Activated CD4-positive, alpha-beta T cell treated with anti-CD3 and anti-CD28 coated beads, Interleukin-2, Interleukin-4, amounts not matched to agents 100 ng/mL and 50 ng/mL, durations not matched to agents 16 hours and 8 hours (primary cell): ENCODE data around the gene AHCYL2.
A peak's percentile ranks its signal among the peaks of the same experiment; 100 is the strongest.
"Not testable (repeated sequence)": the region's sequence is repeated elsewhere in the genome, so short reads cannot be mapped to it uniquely, and the experiment has no call there.

Experiments used
- DNase-seq: peaks from one replicate; pipeline ENCODE4 v3.0.0-alpha.2; 2020; ENCODE audit warnings: low spot score

AHCYL2 gene

DNA sequence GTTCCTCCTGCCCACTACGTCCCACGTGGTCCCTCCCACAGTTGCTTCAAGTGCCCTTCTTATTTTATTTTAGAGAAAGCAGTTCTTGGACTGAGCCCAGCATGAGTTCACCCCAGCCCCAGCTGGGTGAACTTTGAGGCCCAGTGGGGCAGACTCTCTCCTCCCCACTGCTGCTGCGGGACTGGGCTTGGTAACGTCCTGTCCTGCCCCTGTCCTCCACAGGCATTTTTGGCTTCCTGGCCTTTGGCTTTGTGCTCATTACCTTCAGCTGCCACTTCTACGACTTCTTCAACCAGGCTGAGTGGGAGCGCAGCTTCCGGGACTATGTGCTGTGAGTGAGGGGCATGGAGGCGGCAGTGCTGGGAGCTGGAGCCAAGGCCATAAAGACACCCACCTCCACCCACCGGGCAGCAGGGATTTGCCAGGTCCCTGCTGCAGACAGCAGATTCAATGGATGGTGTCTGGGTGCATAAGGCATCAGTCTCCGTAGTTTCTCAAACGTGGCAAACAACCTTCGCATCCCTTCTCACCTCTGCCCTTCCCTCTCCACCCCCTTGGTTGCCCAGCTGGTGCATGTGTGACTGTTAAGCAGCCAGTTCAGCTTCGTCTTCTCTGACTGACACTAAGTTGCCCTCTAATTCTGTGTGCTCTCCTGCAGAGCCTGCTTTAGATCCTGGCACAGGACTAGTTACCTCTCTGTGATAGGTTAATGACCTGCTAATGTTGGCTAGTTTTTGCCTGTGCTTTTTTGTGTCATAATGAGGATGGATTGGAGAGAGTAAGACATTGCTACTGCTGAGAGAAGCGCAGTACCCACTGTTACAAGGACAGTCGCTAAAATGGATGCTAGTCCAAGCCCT is 15.5 kb upstream of the AHCYL2 start:
- DNase-seq = no peak

DNA sequence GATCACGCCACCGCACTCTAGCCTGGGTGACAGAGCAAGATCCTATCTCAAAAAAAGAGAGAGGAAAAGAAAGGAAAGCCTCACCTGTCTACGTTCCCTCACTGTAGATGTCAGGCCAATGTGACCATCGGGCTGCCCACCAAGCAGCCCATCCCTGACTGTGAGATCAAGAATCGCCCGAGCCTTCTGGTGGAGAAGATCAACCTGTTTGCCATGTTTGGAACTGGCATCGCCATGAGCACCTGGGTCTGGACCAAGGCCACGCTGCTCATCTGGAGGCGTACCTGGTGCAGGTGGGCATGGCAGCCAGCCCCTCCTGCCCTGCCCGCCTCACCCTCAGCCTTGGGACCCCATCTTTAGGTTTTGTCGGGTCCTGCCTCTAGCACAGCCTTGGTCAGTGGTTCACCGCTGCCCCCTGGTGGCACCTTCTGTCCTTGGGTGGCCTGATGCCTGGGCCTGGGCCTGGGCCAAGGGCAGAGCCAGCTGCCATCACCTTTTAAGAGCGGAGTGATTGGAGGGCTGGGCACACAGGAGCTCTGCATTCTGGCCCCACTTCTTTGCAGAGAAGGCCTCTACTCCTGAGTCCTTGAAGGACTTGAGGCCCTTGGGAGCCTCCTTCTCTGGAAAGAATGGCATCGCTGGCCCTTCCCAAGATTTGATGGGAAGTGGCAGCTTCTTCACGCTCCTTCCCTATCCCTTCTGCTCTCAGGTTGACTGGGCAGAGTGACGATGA is 14.4 kb upstream of the AHCYL2 start:
- DNase-seq = peak; percentile 69

DNA sequence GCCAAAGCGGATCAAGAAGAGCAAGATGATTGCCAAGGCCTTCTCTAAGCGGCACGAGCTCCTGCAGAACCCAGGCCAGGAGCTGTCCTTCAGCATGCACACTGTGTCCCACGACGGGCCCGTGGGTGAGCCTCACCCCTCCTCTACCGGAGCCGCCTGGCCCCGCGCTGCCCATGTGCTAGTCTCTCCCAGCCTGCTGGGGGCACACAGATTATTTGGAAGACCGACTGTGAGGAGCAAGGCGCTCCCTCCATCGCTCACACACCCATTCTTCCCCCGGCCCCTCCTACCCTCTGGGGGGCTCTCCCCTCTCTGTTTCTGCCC is 13.9 kb upstream of the AHCYL2 start:
- no peak for DNase-seq

DNA sequence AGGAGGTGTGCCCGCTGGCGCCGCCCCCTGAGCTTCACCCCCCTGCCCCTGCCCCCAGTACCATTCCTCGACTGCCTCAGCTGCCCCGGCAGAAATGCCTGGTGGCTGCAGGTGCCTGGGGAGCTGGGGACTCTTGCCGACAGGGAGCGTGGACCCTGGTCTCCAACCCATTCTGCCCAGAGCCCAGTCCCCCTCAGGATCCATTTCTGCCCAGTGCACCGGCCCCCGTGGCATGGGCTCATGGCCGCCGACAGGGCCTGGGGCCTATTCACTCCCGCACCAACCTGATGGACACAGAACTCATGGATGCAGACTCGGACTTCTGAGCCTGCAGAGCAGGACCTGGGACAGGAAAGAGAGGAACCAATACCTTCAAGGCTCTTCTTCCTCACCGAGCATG is 12.7 kb upstream of the AHCYL2 start:
- no peak for DNase-seq

DNA sequence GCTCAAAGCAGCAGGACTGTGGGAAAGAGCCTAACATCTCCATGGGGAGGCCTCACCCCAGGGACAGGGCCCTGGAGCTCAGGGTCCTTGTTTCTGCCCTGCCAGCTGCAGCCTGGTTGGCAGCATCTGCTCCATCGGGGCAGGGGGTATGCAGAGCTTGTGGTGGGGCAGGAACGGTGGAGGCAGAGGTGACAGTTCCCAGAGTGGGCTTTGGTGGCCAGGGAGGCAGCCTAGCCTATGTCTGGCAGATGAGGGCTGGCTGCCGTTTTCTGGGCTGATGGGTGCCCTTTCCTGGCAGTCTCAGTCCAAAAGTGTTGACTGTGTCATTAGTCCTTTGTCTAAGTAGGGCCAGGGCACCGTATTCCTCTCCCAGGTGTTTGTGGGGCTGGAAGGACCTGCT is 12.2 kb upstream of the AHCYL2 start:
- DNase-seq = no peak

DNA sequence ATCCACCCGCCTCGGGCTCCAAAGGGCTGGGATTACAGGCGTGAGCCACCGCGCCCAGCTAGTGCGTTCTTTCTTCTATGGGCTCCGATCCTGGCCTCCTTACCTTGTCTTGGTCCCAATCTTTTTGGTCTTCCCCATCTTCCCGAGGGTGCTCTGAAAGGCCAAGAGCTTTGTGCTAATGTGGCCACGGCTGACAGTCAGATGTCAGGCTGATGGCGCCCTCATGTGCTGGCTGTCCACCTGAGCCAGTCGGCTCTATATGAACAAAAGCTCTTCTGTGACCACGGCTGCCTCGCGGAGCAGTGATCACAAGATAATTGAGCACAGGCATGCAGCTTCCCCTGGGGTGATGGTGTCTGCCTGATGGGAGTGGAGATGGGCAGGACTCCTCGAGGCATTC is 11.0 kb upstream of the AHCYL2 start:
- DNase-seq = no peak

DNA sequence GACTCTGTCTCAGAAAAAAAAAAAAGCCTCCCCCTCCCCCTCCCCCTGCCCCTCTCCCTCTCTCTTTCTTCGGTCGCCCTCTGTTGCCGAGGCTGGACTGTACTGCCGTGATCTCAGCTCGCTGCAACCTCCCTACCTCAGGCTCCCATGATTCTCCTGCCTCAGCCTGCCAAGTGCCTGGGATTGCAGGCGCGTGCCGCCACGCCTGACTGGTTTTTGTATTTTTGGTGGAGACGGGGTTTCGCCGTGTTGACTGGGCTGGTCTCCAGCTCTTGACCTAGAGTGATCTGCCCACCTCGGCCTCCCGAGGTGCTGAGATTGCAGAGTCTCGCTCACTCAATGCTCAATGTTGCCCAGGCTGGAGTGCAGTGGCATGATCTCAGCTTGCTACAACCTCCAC is 9.1 kb upstream of the AHCYL2 start:
- not testable (repeated sequence) for DNase-seq

DNA sequence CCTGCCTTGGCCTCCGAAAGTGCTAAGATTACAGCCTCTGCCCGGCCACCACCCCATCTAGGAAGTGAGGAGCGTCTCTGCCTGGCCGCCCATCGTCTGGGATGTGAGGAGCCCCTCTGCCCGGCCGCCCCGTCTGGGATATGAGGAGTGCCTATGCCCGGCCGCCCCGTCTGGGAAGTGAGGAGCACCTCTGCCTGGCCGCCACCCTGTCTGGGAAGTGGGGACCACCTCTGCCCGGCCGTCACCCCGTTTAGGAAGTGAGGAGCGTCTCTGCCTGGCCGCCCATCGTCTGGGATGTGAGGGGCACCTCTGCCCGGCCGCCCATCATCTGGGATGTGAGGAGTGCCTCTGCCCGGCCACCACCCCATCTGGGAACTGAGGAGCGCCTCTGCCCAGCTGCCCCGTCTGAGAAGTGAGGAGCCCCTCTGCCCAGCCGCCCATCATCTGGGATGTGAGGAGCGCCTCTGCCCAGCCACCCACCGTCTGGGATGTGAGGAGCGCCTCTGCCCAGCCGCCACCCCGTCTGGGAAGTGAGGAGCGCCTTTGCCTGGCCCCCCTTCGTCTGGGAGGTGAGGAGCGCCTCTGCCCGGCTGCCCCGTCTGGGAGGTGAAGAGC is 8.6 kb upstream of the AHCYL2 start:
- not testable (repeated sequence) for DNase-seq

DNA sequence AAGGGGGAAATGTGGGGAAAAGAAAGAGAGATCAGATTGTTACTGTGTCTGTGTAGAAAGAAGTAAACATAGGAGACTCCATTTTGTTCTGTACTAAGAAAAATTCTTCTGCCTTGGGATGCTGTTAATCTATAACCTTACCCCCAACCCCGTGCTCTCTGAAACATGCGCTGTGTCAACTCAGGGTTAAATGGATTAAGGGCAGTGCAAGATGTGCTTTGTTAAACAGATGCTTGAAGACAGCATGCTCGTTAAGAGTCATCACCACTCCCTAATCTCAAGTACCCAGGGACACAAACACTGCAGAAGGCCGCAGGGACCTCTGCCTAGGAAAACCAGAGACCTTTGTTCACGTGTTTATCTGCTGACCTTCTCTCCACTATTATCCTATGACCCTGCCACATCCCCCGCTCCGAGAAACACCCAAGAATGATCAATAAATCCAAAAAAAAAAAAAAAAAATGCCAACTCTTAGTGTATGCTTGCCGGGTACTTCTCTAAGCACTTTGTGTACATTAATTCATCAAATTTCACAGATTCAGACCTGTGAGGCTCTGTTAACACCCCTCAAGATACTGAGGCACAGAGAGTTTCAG is 7.9 kb upstream of the AHCYL2 start:
- DNase-seq = not testable (repeated sequence)

DNA sequence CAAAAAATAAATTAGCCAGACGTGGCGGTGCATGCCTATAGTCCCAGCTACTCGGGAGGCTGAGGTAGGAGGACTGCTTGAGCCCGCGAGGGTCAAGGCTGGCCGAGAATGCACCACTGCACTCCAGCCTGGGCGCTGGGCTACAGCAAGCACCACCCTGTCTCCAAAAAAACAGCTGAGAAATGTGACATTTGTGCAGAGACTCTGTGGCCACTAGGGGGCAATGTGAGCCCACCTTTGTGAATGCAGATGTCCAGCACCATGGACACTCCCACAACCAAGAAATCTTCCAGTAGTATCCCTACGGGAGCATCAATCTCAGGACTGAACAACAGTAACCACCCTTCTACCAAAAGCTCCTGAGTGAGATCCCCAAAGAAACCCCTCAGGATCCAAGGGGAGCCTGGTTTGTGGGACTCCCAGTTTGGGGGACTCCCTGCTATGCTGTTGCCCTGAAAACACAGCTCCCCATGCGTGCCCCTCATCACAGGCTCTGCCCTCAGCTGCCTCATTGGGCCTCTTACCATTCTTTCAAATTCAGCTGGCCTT is 6.2 kb upstream of the AHCYL2 start:
- DNase-seq = peak; percentile 83

DNA sequence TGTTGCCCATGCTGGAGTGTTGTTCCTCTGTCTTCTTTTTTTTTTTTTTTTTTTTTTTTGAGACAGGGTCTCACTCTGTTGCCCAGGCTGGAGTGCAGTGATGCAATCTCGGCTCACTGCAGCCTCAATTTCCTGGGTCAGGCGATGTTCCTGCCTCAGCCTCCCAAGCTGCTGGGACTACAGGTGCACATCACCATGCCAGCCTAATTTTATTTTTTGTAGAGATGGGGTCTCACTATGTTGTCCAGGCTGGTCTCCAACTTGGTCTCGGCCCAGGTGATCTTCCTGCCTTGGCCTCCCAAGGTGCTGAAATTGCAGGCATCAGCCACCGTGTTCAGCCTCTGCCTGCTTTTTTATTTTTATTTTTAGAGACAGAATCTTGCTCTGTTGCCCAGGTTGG is 5.7 kb upstream of the AHCYL2 start:
- DNase-seq = not testable (repeated sequence)

DNA sequence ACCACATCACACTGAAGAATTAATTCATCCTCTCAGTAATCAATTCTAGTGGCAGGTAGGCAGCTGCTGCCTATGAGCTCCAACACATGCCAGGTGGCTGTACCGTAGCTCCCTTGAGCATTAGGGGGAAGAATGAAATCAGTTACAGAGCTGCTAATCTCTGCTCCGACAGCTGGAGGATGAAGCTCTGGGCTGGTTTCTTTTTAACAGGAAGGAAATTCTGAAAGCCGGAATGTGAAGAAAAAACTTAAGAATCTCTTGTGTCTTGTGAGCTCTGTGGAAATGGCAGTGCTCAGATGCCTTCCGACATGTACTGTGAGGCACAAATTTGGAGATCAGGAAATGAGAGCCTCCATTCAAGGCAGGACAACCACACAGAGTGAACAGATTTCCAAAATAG is 2.8 kb upstream of the AHCYL2 start:
- no peak for DNase-seq

DNA sequence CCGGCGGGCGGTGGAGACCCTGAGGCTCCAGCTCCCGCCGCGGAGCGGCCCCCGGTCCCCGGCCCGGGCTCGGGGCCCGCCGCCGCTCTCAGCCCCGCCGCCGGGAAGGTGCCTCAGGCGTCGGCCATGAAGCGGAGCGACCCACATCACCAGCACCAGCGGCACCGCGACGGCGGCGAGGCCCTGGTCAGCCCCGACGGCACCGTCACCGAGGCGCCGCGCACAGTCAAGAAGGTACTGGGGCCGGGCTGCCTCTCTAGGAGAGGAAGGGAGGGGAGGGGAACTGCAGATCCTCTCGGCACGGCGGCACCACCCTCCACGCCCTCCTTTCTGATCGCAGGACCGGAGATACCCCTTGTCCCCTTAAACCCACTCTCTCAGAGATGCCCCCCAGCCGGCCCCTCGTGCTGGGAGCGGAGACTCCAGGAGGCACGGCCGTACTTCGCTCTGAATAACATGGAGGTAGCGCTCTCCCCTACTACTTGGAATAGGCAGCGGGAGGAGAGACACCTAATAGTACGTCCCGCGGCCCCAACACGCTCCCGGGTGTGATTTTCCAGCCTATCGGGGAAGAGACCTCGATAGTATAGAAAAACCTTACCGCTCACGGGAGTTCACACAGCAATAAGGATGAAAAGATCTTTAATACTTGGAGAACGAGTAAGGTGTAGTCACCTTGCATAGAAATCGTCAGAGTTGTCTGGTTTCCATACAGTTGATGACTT is 538 bp downstream of the AHCYL2 start:
- DNase-seq = peak; percentile 52

DNA sequence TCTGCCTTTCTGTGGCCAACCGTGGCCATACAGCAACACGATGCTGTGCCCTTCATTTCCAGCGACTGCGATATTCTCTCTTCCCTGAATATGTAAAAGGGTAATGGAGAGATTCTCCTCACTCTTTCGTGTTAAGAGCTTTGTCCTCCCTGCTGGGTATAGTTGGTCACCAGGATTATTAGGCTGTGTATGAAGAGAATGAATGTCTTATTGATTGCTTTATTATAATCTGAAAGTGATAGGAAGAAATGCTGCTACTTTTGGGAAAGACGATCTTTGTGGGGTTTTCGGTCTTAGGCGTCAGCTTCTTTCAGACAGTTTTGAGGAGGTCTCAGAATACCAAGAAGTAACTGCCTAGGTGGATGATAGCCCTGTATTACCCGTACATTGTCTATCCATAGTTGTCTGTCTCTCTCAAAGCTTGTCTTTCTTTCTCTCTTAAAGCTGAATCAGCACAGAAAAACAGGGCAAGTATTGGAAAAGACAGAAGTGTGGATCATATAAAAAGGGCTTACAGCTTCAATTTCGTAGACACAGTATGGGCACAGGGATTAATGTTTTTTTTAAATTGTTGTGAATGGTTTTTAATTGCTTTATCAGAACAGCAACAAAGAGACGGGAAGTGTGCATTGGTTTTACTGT is 1.2 kb downstream of the AHCYL2 start:
- no peak for DNase-seq

DNA sequence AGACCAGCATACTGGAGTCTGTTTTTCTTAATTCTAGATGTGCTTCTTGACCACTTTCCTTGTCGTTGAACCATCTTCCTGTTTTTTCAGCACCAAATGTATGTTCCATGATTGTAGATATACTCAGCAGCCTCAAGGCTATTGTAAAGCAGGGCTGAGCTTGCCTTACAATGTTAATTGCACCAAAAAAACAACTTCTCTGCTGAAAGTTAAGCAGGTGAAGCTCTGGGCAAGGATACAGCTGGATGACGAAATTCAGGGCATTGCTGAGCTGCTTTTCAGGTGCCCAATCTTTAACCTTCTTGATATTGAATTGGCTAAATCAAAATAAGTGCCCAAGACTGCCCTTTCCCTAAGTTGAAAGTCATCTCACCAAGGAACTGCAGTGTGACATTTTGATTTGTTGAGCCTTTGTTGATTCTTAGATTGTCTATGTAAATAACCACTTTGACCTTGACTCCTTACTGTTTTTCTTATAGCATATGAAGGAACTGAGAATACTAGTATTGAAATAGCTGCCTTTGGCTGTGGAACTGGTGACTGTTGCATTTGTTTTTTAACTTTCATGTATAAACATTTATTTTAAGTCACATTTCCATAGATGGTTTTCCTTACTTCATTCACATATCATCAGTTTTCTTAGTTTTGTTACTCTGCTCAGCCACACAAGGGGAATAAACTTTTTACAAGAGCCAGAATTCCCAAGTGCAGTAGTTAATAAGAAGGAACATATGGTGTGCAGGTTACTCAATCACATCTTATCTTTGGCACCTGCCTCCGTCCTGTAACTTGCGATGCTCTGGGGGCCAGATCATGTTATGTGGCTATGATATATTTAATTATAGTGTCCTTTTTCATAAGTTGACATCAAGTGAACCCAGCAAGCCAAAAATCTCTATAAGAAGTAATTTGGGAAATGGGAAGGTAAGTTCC is 3.1 kb downstream of the AHCYL2 start:
- DNase-seq = no peak

DNA sequence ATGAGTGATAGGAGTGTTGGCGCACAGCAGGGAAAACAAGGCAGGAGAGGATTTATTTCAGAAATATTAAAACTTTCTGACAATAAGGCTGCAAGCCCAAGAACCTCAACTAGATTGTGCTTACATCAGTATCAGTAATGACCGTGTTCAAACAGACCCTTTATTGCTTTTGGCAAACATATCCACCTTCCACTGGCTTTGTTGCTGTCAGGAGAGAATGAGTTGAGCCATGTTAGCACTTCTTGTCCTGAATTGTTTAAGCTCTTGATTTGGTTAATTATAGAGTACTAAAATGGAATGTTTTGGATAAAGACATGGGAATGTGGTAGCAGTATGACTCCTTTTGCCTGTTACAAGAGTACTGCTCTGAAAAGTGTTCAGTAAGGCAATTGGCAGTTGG is 3.8 kb downstream of the AHCYL2 start:
- no peak for DNase-seq

DNA sequence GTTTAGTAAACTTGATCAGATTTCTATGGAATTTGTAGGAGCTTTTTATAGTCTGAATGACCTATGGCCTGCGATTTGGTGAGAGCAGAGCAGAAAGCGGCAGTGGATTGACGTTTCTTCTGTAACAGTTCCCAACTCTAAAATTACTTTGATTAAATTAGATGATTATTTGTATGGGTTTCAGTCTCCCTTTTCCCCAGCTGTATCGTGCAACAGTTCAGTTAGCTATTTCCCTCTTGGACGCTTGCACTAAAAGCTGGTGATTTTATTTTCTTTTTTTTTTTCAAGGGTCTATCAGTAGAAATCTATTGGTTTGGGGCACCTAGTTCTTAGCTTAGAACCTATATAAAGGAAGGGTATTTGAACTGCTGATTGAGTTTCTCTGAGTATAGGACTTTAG is 6.8 kb downstream of the AHCYL2 start:
- DNase-seq = no peak

DNA sequence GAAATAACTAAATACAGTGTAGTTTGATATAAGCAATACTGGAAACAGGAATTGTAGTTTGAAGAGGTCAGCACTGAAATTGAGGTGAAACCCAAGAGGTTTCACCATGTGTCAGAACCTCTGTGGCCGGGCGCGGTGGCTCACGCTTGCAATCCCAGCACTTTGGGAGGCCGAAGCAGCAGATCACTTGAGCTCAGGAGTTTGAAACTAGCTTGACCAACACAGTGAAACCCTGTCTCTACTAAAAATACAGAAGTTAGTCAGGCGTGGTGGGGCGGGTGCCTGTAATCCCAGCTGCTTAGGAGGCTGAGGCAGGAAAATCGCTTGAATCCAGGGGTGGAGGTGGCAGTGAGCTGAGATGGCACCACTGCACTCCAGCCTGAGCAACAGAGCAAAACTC is 13.7 kb downstream of the AHCYL2 start:
- no peak for DNase-seq

DNA sequence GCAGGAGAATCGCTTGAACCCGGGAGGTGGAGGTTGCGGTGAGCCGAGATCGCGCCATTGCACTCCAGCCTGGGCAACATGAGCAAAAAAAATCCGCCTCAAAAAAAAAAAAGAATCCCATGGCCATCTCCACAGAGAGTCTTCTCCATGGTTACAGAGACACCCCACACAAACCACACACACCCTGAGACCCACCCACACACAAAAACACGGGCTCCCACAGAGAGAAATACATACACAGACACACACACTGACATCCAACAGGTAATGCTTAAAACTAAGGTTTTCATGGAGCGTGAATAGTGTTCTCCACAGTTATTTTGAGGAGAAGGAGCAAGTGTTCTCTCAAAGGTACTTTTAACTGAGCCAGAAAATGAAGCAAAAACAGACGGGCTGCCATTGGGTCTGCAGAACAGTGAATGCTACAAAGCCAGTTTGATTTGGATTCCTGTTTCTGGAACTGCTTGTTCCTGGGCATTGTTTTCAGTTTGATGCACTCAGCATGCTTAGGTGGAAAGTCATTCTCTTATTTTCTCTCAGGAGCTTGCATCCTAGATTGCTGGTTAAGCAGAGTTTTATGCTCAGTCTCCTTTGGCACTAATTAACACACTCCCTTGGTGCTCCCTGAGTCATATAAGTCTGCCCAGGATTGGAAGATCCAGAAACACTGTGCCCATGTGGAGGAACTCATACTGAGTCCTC is 15.4 kb downstream of the AHCYL2 start:
- no peak for DNase-seq

DNA sequence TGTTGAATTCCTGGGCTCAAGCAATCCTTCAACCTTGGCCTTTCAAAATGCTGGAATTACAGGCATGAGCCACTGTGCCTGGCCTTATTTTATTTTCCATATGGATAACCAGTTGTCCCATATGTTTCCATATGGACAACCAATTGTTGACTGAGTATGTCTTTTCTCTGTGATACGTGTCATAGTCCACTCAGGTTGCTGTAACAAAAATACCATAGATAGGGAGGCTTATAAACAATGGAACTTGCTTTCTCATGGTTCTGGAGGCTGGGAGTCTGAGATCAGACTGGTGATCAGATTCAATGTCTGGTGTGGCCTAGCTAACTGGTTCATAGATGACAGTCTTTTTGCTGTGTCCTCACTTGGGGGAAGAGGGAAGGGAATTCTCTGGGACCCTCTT is 19.4 kb downstream of the AHCYL2 start:
- DNase-seq = no peak
